ENCODE results near the gene CLRN3. TPM values are rescaled to one million over a fixed set of nuclear protein-coding genes. Genes with fewer than 3 reads are reported as not detected.

The CLRN3 gene
- total RNA-seq, 1 donor from 2014 or later = 0.52 TPM

DNA sequence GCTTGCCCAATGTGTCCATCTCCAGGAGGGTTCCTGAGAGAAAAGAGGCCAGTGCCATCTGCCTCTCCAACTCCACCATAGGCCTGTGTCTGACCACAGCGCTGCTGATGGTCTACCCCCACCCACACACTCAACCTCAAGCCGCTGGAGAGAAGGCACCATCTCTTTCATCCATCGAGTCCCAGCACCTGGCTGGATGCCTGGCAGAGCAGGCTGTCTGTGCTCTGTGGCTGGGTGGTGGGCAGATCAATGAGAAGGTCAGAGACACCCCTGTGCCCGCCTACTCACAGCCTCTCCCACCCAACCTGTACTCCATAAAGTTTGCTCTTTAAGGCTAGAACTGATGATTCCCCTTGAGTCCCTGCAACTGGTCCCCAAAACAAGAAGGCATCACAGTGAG, 58.0 kb downstream of the CLRN3 start:
- H3K9ac ChIP-seq (ENCODE audit: low read depth in 1 of 3, low read length in 3 of 3) = no peak overlapping the region
- H3K27ac ChIP-seq (ENCODE audit: low read depth, low read length) = no peak overlapping the region
- peaks cover 0 to 5% (median 3%) of the 10 kb centered on the region in 3 donors for H3K27me3 ChIP-seq (ENCODE audit: control insufficient read depth in 3 of 3, insufficient read depth in 3 of 3, low read length in 3 of 3)
- no peaks in the 10 kb centered on the region for H3K36me3 ChIP-seq (ENCODE audit: control insufficient read depth in 3 of 3, insufficient read depth in 3 of 3, low read length in 3 of 3)
- H3K4me1 ChIP-seq (ENCODE audit: control insufficient read depth in 3 of 3, insufficient read depth in 3 of 3, low read length in 3 of 3) = peaks cover 0 to 2% (median 0%) of the 10 kb centered on the region in 3 donors
- H3K9me3 ChIP-seq (ENCODE audit: control insufficient read depth in 3 of 3, low read length in 3 of 3) = no peaks in the 10 kb centered on the region
- no peak overlapping the region for H3K4me3 ChIP-seq (ENCODE audit: low read length in 3 of 3)

DNA sequence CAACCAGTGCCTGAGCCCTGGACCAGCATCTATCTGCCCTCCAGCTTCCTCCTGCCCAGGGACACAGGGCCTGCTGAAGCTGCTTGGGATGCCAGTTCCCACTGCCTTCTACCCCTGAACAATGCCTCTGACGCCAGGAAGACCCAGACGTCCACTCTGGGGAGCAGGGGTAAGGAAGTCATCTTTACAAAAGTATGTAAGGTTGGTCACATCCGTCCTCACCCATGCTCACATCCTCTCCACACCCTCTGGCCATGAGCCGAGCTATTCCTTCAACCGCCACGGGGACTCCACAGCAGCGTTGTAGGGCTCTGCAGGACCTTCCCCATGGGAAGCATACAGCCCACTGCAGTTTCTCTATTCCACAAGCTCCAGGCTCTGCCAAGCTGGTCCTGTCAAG, 58.5 kb downstream of the CLRN3 start:
- Histone ChIP-seq H3K4me1 (ENCODE audit: control insufficient read depth in 3 of 3, insufficient read depth in 3 of 3, low read length in 3 of 3) (peaks cover 0 to 2% (median 0%) of the 10 kb centered on the region in 3 donors), H3K27me3 (ENCODE audit: control insufficient read depth in 3 of 3, insufficient read depth in 3 of 3, low read length in 3 of 3) (peaks cover 0 to 5% (median 3%) of the 10 kb centered on the region in 3 donors), H3K4me3 (ENCODE audit: low read length in 3 of 3) (no peak overlapping the region), H3K9ac (ENCODE audit: low read depth in 1 of 3, low read length in 3 of 3) (no peak overlapping the region), H3K9me3 (ENCODE audit: control insufficient read depth in 3 of 3, low read length in 3 of 3) (no peaks in the 10 kb centered on the region), H3K27ac (ENCODE audit: low read depth, low read length) (no peak overlapping the region), H3K36me3 (ENCODE audit: control insufficient read depth in 3 of 3, insufficient read depth in 3 of 3, low read length in 3 of 3) (no peaks in the 10 kb centered on the region)

DNA sequence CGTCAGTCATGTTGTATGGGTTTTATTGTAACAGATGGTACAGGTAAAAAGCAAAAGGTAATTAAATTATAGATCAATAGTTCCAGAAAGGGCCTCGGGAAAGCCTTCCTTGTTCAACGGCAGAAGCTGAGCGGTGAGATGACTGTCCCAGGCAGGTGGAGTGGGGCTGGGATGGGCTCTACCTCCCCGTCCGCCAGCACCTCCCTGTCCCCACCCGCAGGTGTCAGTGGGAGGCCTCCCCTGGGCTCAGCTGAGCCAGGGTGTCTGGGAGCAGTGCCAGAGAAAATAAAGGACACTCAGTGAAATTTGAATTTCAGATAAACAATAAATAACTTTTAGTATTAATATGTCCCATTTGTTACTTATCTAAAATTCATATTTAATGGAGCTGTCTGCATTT, 58.9 kb downstream of the CLRN3 start:
- Histone ChIP-seq H3K36me3 (ENCODE audit: control insufficient read depth in 3 of 3, insufficient read depth in 3 of 3, low read length in 3 of 3) (no peaks in the 10 kb centered on the region), H3K27me3 (ENCODE audit: control insufficient read depth in 3 of 3, insufficient read depth in 3 of 3, low read length in 3 of 3) (peaks cover 0 to 5% (median 3%) of the 10 kb centered on the region in 3 donors), H3K27ac (ENCODE audit: low read depth, low read length) (no peak overlapping the region), H3K9ac (ENCODE audit: low read depth in 1 of 3, low read length in 3 of 3) (no peak overlapping the region), H3K9me3 (ENCODE audit: control insufficient read depth in 3 of 3, low read length in 3 of 3) (no peaks in the 10 kb centered on the region), H3K4me3 (ENCODE audit: low read length in 3 of 3) (no peak overlapping the region), H3K4me1 (ENCODE audit: control insufficient read depth in 3 of 3, insufficient read depth in 3 of 3, low read length in 3 of 3) (peaks cover 0 to 2% (median 0%) of the 10 kb centered on the region in 3 donors)

DNA sequence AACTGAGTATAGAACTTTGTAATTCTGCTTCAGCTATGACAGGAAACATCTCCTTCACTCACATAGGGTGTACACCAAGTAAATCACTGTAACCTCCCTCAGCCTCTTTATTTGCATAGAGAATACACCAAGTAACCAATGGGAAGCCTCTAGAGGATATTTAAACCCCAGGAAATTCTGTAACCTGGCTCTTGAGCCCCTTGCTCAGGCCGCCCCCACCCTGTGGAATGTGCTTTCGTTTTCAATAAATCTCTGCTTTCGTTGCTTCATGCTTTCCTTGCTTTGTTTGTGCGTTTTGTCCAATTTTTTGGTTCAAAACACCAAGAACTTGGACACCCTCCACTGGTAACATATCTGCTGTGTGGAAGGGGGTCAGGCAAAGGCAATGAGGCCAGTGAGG, 60.2 kb downstream of the CLRN3 start:
- Histone ChIP-seq H3K9me3 (ENCODE audit: control insufficient read depth in 3 of 3, low read length in 3 of 3) (no peaks in the 10 kb centered on the region), H3K27me3 (ENCODE audit: control insufficient read depth in 3 of 3, insufficient read depth in 3 of 3, low read length in 3 of 3) (peaks cover 0 to 5% (median 3%) of the 10 kb centered on the region in 3 donors), H3K4me3 (ENCODE audit: low read length in 3 of 3) (no peak overlapping the region), H3K36me3 (ENCODE audit: control insufficient read depth in 3 of 3, insufficient read depth in 3 of 3, low read length in 3 of 3) (no peaks in the 10 kb centered on the region), H3K4me1 (ENCODE audit: control insufficient read depth in 3 of 3, insufficient read depth in 3 of 3, low read length in 3 of 3) (peaks cover 0 to 2% (median 0%) of the 10 kb centered on the region in 3 donors), H3K27ac (ENCODE audit: low read depth, low read length) (no peak overlapping the region), H3K9ac (ENCODE audit: low read depth in 1 of 3, low read length in 3 of 3) (no peak overlapping the region)

DNA sequence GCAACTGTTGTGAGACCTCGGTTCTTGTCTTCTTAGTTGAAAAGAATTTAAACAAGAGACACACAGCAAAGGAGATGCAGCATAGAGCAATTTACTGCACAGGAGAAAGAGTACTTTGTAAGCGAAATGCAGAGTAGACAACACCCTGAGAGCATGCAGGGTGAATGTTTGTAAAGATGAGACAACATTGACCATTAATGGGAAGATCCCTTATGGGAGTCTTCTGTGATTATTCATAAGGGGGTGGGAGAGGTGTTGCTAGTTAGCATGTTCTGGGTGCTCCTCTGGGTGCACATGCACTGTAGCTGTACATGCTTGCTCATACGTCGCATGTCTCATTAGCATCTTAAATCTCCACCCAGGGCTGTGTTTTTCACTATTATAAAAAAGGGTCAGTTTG, 62.3 kb downstream of the CLRN3 start:
- Histone ChIP-seq H3K27me3 (ENCODE audit: control insufficient read depth in 3 of 3, insufficient read depth in 3 of 3, low read length in 3 of 3) (peaks cover 0 to under 1% (median 0%) of the 10 kb centered on the region in 3 donors), H3K4me1 (ENCODE audit: control insufficient read depth in 3 of 3, insufficient read depth in 3 of 3, low read length in 3 of 3) (peaks cover 0 to 2% (median 0%) of the 10 kb centered on the region in 3 donors), H3K9me3 (ENCODE audit: control insufficient read depth in 3 of 3, low read length in 3 of 3) (no peaks in the 10 kb centered on the region), H3K9ac (ENCODE audit: low read depth in 1 of 3, low read length in 3 of 3) (no peak overlapping the region), H3K27ac (ENCODE audit: low read depth, low read length) (no peak overlapping the region), H3K4me3 (ENCODE audit: low read length in 3 of 3) (no peak overlapping the region), H3K36me3 (ENCODE audit: control insufficient read depth in 3 of 3, insufficient read depth in 3 of 3, low read length in 3 of 3) (no peaks in the 10 kb centered on the region)

Other genes starting within 250 kb of the CLRN3 start
- not detected for gene FOXI2, start 155.8 kb downstream of the CLRN3 start, total RNA-seq
- 7.8 TPM for gene PTPRE, start 14.2 kb upstream of the CLRN3 start, total RNA-seq
- gene MKI67, start 233.5 kb upstream of the CLRN3 start, total RNA-seq = 6.3 TPM